GM08714 (cell line): ENCODE measurements around the gene C2CD2L.
"Not testable (repeated sequence)": the region's sequence is repeated elsewhere in the genome, so short reads cannot be mapped to it uniquely, and the experiment has no call there.

Source experiments
- H3K4me3 ChIP-seq: fragments of 200-500 bp; sonication (Bioruptor generic); 2 replicates; pipeline ENCODE4 v1.5.1; 2014; ENCODE audit warnings: mild to moderate bottlenecking, low read length, inconsistent platforms
- ZNF274 ChIP-seq: IDR thresholded peaks from 2 replicates; pipeline ENCODE4 v1.6.1; 2012; ENCODE audit warnings: mild to moderate bottlenecking, low read depth, low read length

Gene C2CD2L

DNA sequence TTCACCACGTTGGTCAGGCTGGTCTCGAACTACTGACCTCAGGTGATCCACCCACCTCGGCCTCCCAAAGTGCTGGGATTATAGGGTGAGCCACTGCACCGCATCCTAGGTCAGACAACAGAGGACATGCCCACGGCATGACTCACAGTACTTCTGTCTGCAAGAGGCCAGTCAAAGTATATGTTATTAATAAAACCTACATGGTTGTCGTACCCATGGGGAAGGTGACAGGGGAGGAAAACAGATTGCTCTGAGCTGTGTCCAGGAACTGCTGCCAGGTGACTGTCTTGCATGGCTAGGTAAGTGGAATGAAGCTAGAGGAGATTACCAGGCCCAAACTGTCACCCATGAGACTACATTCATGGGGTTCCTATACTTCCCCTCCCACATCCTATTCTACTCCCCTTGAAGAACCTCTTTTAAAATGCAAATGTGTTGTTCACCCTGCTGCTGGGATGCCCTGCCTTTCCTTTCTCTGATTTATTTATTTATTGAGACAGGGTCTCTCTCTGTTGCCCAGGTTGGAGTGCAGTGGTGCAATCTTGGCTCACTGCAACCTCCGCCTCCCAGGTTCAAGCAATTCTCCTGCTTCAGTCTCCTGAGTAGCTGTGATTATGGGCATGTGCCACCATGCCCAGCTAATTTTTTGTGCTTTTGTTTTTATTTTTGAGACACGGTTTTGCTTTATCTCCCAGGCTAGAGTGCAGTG is 59.4 kb downstream of the C2CD2L start:
- no peak for TF ChIP-seq ZNF274
- H3K4me3 ChIP-seq, result no peak overlapping the region

DNA sequence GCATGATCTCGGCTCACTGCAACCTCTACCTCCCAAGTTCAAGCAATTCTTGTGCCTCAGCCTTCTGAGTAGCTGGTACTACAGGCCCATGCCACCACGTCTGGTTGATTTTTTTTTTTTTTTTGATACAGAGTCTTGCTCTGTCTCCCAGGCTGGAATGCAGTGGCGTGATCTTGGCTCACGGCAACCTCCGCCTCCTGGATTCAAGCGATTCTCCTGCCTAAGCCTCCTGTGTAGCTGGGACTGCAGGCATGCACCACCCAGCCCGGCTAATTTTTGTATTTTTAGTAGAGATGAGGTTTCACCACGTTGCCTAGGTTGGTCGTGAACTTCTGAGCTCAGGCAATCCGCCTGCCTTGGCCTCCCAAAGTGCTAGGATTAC is 59.9 kb downstream of the C2CD2L start:
- not testable (repeated sequence) for H3K4me3 ChIP-seq

DNA sequence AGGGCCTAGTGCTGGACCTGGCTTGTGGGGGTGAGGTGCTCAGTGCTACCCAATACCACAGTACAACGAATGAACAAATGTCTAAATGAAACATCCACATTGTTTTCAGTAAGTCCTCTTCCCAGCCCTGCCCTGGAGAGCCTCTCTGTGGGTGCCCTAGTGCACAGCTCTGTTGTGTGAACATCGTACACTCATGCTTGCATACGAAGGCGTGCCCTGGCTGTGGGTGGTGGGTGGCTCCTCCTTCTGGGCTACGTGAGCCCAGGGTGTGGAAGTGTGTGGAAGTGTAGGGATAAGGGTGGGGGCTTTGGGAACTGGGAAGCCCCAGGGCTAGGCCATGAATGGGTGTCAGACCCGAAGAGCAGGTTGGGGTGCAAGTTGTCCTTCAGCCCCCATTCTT is 60.8 kb downstream of the C2CD2L start:
- no peak overlapping the region for H3K4me3 ChIP-seq
- no peak for TF ChIP-seq ZNF274
